ENCODE data around the gene TET1. TPM values are rescaled to one million over a fixed set of nuclear protein-coding genes. Genes with fewer than 3 reads are reported as not detected.
"Not testable (repeated sequence)": the region's sequence is repeated elsewhere in the genome, so short reads cannot be mapped to it uniquely, and the experiment has no call there.

The TET1 gene
- total and polyA plus RNA-seq, 9 of the 15 experiments (the other 6 are each of a cell fraction or from before 2014, with no cell fraction given) = 2.6 to 21.3 (median 11.6) TPM

GRCh38 chr10:68517188-68517587, 42.9 kb upstream of the TET1 start (continued):
- no peak for TF ChIP-seq ZBTB11 (CRISPR knock-in tag; IDR thresholded peaks at IDR 0.05)
- TF ChIP-seq ZNF395 (CRISPR knock-in tag; IDR thresholded peaks at IDR 0.05) = no peak
- TF ChIP-seq SNRNP70 (optimal IDR thresholded peaks at IDR 0.05; ENCODE audit: low read depth, low read length) = no peak
- TF ChIP-seq ARID2 (IDR thresholded peaks at IDR 0.05) = no peak
- TF ChIP-seq BRF2 (IDR thresholded peaks at IDR 0.05; ENCODE audit: borderline replicate concordance, insufficient read depth, insufficient read length) = no peak
- TF ChIP-seq ZFP91 (CRISPR knock-in tag; IDR thresholded peaks at IDR 0.05) = no peak
- TF ChIP-seq CREB3 (tag; conservative IDR thresholded peaks at IDR 0.05; ENCODE audit: low read depth) = no peak
- TF ChIP-seq BCOR (IDR thresholded peaks at IDR 0.05) = no peak
- TF ChIP-seq BRD9 (IDR thresholded peaks at IDR 0.05; ENCODE audit: low read depth, partially characterized antibody) = no peak

- H3K27me3 ChIP-seq (ENCODE audit: control insufficient read depth in 2 of 2, insufficient read depth in 2 of 2, low read length in 2 of 2); FAIRE-seq; H3K9me3 ChIP-seq (replicated peaks; ENCODE audit: control insufficient read depth, insufficient read depth, low read depth, low read length); intact Hi-C loops (cut with micrococcal nuclease); in situ Hi-C loops (cut with MboI); ATAC-seq; H3K4me3 ChIP-seq; H3K4me1 ChIP-seq (replicated peaks in 1 of 2; ENCODE audit: control insufficient read depth in 2 of 2, insufficient read depth in 2 of 2, low read length in 2 of 2); H3K9ac ChIP-seq (ENCODE audit: insufficient read depth in 1 of 2, low read depth in 2 of 2, low read length in 2 of 2); H3K79me2 ChIP-seq (ENCODE audit: control insufficient read depth, insufficient read depth, low read length); BruUV-seq (replicated peaks); H3K9me1 ChIP-seq (ENCODE audit: control insufficient read depth, insufficient read depth, low read length); H2AFZ ChIP-seq (ENCODE audit: low read depth, low read length); H3K27ac ChIP-seq (ENCODE audit: extremely low read depth, low read depth, low read length); CTCF ChIA-PET (ENCODE audit: low intra/inter-chr PET ratio); DNase-seq (ENCODE audit: extremely low read depth in 1 of 4, low spot score in 3 of 4); H4K20me1 ChIP-seq (replicated peaks; ENCODE audit: control insufficient read depth, insufficient read depth, low read length); H3K4me2 ChIP-seq (ENCODE audit: insufficient read depth, low read length): not testable (repeated sequence)
- WGBS (ENCODE audit: insufficient coverage, low coverage, missing lambda C conversion rate) = 95% methylated on average over 11 of the region's 11 CpGs
- POLR2A ChIA-PET = interaction anchor here (1.4 kb wide), 1 partner anchor 8 kb away, joined by 4 read pairs; the partner anchor contains the start of gene SLC25A16
- peaks cover 37% of the 10 kb centered on the region; the same call in 2 of the 3 replicates for H3K36me3 ChIP-seq (ENCODE audit: control insufficient read depth, insufficient read depth, low read length)
These were observed 41.5 kb upstream of the TET1 start for GRCh38 chr10:68518609-68519008.

Data from K562 (cell line).